Stimulated activated CD4-positive, alpha-beta T cell treated with anti-CD3 and anti-CD28 coated beads, TNF-alpha, amount 100 ng/mL, for 24 hours (primary cell): ENCODE measurements around the gene TYW1B.
"Not testable (repeated sequence)": the region's sequence is repeated elsewhere in the genome, so short reads cannot be mapped to it uniquely, and the experiment has no call there.

Source experiments
- DNase-seq, 3 experiments: peaks; one replicate each; pipeline ENCODE4 v3.0.0-alpha.2; 2020; ENCODE audit warnings: low read depth in 3 of 3

The TYW1B gene

DNA sequence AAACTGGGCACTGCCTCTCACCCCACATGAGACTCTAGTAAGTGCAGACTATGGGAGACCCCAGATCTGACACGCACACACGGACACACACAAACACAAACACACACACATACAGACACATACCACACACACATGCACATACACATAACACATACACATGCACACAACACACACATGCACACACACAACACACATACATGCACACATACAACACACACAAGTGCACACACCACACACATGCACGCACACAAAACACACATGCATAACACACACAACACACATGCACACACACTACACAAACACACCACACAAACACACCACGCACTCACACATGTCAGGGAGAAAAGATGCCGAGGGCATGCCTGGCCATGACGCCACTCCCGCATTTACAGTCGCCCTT lies 205.5 kb downstream of the TYW1B start:
- no peak for DNase-seq

DNA sequence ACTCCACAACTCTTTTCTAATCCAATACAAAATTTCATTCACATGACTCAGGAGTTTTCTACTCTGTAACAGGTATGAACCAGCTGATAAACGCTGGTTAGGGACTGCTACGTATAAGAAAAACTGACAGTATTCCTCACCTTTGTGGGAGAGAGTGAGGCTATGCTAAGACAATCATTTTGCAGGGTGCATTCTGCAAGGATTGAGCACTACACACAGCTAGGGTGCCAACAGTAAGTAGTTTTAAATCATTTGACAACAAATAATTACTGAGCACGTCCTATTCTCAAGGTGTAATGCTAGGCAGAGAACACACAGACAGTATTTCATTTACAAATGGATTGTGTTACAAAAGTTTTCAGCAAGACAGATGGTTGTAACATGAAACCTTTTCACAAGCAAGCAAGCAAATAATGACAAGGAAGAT lies 206.2 kb downstream of the TYW1B start:
- not testable (repeated sequence) for DNase-seq

DNA sequence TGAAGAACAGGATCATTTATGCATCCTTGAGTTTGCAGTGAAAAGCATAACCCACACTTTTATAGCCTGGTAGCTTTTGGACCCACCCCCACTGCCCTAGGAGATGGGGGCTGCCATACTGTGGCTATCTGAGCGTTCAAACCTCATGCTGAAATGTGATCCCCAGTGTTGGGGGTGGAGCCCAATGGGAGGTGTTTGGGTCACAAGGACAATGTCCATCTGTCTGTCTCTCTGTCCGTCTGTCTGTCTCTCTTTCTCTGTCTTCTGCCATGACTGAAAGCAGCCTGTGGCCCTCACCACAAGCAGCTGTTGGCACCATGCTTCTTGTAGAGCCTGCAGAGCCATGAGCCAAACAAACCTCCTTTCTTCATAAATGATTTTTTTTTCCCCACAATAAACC lies 207.1 kb downstream of the TYW1B start:
- DNase-seq, result not testable (repeated sequence)

DNA sequence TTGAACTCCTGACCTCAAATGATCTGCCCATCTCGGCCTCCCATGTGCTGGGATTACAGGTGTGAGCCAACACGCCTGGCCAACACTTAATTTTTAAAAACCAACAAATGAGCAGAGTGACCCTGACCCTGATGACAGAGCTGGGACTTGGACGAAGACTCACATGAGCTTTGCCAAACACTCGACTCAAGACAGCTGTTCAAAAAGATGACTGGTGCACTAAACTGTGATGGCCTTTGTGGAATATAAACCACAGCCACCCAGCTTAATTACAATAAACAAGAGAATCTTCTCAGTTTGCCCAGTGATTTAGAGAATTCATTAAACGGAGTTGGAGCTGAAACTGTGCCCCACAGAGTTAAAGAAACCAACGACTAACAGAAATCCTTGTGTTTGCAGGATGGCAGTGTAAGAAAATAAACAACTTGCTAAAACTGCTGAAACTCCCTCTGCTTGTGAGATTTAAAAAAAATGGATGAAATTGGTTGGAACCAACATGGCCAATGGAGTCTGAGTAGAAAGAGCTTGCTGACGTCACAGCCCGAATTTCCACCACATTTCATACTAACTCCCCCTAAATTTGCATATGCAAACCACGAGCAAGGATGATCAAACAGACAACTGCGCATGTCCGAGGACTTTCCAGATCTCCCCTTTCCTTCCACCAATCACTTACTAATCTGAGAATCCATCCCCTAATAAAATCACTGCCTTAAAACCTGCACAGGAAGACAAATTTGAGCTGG lies 209.4 kb downstream of the TYW1B start:
- not testable (repeated sequence) for DNase-seq

GRCh38 chr7:72609761-72610160 lies 218.2 kb downstream of the TYW1B start:
- not testable (repeated sequence) for DNase-seq

- DNase-seq, result not testable (repeated sequence)
Measured at GRCh38 chr7:72607988-72608387, 220.0 kb downstream of the TYW1B start.

GRCh38 chr7:72605863-72606431 lies 222.1 kb downstream of the TYW1B start:
- not testable (repeated sequence) for DNase-seq

DNA sequence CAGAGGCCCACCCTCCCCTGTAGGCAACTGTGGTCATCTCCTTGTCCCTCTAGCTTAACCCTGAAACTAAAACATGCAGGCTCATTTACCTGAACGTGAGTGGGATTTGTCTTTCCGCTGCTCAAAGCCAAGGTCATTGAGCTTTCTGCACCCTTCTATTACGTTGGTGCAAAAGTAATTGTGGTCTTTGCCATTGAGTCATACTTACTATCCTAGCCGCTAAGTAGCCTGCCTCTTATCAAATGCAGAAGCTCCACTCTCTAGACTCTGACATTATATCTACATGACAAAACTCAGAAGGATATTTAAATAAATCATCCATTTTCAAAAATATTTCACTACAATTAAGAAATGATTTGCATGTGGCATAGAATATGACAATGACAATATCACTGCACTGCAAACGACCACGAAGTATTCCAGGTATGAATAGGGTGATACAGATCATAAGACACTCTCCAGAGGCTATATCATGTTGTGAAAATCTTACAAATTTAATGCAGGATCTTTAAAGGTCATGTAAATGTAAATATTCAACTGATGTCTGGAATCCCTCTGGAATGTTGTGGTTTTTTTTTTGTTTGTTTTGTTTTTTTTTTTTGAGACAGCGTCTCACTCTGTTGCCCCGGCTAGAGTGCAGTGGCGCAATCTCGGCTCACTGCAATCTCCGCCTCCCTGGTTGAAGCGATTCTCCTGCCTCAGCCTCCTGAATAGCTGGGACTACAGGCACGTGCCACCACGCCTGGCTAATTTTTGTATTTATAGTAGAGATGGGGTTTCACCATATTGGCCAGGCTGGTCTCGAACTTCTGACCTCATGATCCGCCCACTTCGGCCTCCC lies 223.0 kb downstream of the TYW1B start:
- not testable (repeated sequence) for DNase-seq

DNA sequence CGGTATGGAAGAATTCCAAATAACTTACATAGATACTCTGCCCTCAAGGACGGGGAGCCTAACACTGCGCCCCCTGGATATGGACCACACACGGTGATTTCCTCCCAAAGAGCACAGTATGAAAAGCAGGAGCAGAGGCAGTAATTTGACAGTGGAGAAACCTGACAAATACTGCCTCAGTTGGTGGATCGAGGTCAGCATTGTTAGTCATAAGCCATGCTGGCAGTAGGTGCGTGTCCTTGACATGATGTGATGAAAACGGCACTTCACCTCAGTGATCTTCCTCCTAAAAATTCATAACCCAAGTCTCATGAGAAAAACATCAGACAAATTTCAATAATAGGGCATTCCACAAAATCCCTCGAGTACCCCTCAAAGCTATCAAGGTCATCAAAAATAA lies 224.5 kb downstream of the TYW1B start:
- not testable (repeated sequence) for DNase-seq

- DNase-seq, result no peak
Measured at GRCh38 chr7:72603073-72603472, 224.9 kb downstream of the TYW1B start.

GRCh38 chr7:72601683-72602082 lies 226.3 kb downstream of the TYW1B start:
- not testable (repeated sequence) for DNase-seq

DNA sequence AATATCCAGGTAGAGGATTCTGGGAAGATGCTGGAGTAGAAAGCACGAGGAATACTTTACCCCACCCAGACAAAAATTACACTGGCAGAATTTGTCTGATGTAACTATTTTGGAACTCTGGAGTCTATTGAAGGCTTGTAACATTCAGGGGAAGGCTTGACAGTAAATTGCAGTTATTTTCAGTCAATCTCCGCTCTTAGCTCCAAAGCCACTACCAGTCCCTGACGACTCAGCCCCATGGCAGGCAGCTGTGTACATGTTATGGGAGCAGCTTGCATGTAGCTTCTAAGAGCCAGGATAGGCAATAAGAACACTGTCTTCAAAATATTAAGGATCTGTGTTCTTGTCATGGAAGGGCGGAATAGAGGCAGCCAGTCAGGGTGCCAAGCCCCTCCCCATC lies 238.0 kb downstream of the TYW1B start:
- not testable (repeated sequence) for DNase-seq

DNA sequence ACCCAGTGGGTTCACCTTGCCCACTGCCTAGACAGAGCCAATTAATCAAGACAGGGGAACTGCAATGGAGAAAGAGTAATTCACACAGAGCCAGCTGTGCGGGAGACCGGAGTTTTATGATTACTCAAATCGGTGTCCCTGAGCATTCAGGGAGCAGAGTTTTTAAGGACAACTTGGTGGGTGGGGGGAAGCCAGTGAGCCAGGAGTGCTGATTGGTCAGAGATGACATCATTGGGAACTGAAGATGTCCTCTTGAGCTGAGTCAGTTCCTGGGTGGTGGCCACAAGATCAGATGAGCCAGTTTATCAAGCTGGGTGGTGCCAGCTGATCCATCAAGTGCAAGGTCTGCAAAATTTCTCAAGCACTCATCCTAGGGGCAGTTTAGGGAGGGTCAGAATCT lies 240.7 kb downstream of the TYW1B start:
- not testable (repeated sequence) for DNase-seq

DNA sequence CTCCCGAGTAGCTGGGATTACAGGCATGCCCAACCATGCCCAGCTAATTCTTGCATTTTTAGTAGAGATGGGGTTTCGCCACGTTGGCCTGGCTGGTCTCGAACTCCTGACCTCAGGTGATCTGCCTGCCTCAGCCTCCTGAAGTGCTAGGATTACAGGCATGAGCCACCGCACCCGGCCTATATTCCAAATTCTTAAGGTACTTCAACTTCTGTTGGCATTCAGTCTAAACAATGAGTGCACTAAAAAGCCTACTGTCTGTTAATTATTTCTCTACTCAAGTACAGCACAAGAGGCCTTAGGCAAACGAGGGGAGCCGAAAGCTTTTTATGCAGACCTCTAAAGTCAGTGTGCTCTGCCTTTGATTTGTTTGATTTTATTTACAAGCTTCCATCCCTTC lies 243.4 kb downstream of the TYW1B start:
- not testable (repeated sequence) for DNase-seq

DNA sequence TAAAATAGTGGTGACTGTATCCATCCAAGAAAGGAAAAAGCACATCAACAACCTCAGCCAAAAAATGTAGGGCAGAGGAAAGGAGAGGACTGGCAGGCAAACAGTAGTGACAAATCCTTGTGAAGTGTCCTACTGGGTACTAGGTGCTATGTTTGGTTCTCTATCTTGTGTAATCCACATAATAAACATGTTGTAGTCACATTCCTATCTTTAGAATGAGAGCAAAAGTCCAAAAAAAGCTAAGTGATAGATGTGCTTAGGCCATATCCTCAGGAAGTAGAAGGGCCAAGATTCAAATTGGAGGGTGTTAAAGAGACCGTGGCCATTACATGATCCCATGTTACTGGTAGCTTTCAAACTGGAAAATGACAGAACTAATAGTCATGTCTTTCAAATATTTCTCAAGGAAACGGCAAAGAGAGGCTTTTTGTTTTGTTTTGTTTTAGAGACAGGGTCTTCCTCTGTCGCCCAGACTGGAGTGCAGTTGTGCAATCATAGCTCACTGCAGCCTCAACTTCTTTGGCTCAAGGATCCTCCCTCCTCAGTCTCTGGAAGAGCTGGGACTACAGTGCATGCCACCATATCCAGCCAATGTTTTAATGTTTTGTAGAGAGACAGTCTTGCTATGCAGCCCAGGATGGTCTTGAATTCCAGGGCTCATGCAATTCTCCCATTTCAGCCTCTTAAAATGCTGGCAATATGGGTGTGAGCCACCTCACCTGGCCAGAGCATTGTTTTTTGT lies 244.2 kb downstream of the TYW1B start:
- not testable (repeated sequence) for DNase-seq

DNA sequence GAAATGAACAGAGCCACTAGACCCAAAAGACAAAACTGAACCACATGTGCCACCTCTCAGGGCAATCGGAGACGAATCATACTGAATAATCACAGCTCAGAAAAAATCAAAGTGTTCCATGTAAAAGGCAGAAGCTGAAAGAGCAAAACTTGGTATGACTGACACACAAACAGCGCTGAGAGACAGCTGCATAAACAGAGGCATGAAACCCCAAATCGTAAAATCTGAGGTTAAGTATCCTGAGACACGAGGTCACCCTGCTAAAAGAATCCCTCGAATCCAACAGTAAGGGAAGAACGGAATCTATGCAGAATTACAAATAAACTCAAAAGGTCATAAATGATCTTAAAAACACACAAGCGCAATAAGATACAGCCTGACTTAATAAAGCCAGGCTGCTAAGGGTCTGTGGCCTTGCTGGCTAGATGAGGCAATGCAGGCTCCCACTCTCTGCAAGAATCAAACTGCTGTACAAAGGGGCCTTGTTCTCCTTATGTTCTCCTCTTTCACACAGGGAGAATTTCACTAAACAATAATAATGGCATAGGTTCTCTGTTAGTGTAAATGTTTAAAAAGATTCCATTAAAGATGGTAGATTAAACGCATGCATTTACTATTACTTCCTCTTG lies 247.7 kb downstream of the TYW1B start:
- not testable (repeated sequence) for DNase-seq

DNA sequence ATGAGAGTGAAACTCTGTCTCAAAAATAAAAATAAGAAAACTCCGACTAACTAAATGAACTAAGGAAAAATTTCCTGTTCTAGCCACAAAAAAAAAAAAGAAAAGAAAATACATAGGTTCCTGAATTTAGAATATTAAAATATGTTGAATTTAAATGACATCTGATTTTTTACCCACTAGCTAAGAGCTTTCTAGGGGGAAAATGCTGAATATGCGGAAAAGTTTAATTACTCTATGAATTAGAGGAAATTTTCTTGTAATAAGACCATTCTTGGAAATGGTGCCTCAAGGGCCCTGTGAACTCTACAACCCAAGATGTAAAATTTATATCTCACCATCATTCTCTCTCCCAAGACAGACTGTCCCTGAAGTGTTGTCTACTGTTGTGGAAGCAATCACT lies 250.9 kb downstream of the TYW1B start:
- DNase-seq, result no peak

- DNase-seq, result not testable (repeated sequence)
Measured at GRCh38 chr7:72561988-72562387, 266.0 kb downstream of the TYW1B start.

DNA sequence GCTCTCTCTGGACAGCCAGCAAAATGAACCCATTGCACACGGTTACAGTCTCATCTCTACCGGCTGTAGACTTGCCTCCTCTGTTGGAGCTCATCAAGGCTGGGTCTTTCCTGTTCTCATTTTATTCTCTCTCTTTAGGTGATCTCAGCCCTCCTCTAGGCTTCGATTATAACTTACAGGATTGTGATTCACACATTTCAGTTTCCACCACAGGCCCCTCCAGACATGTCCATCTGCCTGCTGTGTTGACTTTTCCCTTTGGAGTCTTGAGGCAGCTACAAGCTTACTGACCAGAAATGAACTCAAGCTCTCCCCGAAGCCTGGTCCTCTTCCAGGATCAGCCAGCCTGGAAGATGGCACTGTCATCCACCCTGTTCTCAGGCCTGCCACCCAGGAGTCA lies 268.5 kb downstream of the TYW1B start:
- not testable (repeated sequence) for DNase-seq

GRCh38 chr7:72556733-72557132 lies 271.3 kb downstream of the TYW1B start:
- DNase-seq, result not testable (repeated sequence)

- DNase-seq, result not testable (repeated sequence)
Measured at GRCh38 chr7:72555238-72555637, 272.8 kb downstream of the TYW1B start.
